GM21528 (cell line): ENCODE measurements around the gene LDB1.

Experiments
- ATAC-seq: cut with Tn5 transposase; IDR thresholded peaks from one replicate; pipeline ENCODE4 v1.9.1; 2021; ENCODE audit warnings: mild to moderate bottlenecking, moderate library complexity; ENCODE audit not compliant: unreplicated experiment, low FRiP score

The LDB1 gene

GRCh38 chr10:102113956-102114857 is 6.0 kb downstream of the LDB1 start:
- peak; percentile 22 for ATAC-seq

DNA sequence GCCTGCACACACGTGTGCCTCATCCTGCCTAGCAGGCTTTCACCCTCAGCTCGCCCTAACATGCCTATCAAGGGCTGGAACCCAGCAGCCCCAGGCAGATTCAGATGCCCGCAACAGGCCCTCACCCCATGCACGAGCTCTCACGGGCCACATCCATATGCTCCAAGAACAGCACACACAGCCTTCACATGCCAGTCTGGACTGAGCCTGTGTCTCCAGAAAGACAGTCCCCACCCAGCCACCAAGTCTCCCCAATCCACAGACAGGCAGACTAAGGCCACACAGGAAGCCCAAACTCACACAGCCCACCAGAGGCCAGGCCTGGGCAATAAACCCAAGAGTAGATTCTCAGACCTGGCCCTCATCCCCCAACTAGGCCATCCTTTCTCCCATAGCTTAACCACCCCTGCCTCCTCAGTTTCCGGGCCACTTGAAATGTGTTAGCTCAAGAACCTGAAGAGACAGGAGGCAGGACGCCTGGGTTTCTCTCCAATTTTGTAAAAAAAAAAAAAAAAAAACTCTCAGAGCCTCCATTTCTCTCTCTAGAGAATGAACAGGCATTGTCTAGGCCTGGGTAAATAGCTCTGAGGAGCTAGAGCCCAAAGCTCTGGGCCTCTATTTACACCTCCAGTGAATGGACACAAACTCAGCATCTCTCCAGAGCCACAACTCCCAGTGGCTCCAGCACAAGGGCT is 6.8 kb downstream of the LDB1 start:
- no peak for ATAC-seq

DNA sequence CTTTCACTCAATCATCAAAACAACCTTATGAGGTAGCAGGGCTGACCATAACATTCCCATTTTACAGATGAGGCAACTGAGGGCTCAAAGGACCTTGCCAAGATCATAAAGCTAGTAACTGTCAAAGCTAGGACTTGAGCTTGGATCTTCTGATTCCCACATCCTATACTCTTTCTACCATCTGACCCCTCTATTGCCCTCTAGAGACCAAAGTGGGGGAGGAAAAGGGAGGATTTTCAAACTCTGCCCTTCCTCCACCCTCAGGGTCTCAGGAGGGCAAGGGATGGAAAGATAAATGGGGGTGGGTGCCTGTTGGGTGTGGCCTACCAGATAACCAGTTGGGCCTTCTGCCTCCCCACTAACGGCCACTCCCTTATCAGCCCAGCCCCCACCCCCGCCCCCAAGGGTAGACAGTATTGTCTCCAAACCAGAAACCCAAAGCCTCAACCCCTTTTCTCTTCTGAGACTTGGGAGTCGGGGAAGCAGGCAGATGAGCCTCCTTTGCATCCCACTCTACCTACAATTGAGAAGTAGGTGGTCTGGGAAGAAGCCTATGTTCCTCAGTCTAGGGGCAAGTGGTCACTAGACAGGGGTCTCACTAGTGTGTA is 7.9 kb downstream of the LDB1 start:
- ATAC-seq = no peak

- no peak for ATAC-seq
These were observed 8.9 kb downstream of the LDB1 start for GRCh38 chr10:102111276-102111675.

DNA sequence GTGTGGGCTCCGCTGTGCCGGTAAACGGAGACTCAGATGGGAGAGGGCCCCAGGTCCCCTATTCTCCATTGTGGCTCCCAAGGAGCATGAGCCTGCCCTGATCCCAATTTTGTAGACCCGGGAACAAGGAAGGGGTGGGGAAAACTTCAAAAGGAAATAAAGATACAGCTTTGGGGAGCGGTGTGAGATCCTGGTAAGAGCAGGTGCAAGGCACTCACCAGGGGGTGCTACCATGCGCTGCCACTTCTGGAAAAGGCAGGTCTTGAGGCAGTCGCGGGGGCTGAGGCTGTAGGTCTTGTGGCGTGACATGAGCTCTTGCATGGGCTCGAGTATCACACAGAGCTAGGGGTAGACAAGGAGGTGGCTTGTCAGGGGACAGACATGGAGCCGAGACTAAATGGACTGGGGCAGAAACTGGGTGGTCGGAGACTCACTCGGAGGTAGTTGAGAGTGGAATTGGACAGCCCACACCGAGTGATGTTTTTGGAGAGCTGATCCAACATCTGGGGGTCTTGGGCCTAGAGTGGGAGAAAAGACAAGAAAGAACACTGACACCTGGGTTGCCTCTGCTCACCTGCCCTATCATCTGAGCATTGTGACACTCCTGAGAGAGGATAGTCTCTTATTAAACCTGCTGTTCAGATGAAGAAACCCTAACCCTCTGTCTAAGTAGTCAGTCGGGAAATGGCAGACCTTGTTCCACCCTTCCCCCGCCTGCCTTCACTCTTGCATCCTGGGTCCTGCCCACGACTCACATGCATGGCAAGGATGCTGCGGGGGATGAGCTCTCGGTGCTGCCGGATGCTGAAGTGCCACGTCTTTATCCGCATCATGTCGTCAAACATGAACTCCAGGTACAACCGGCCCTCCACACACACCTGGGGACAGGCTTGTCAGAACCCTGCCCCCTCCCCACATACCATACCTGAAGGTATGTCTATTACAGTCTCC is 10.7 kb downstream of the LDB1 start:
- ATAC-seq = no peak

DNA sequence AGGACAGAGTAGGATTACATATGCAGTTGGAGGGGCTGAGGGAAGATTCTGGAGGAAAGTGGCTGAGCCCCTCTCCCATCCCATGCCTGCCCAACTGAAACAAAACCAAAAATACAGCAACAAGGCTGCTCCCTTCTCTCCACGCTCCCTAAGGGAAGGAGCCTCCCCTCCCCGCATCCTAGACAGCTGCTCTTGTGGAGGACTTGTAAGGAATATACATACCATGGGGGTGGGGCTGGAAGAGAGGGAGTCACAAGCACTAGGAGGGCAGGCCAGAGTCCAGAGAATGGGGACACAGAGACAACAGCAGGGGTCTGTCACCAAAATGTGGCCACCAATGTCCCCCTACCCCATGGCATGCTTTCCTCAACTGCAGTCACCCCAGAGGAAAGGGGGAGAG is 13.2 kb downstream of the LDB1 start:
- ATAC-seq = no peak

DNA sequence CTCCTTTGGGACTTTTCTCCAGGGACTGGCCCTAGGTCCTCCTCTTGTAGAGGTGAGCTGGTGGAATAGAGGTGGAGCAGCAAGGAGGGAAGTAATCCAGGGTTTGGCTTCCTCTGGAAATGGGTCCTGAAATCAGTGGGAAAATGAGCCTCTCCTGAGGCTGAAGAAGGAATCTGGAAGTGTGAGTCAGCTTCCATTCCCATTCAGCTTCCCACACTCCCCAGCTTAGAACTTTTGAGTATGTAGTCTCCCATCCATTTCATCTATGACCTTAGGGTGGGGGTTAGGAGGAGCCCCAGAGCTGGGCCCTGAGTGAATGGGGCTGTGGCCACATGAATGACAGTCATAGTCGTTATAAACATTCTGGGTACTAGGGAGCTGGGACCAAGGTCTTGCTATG is 17.7 kb downstream of the LDB1 start:
- no peak for ATAC-seq

- no peak for ATAC-seq
These were observed 19.0 kb downstream of the LDB1 start for GRCh38 chr10:102101152-102101551.

- no peak for ATAC-seq
These were observed 23.7 kb downstream of the LDB1 start for GRCh38 chr10:102096449-102096848.

DNA sequence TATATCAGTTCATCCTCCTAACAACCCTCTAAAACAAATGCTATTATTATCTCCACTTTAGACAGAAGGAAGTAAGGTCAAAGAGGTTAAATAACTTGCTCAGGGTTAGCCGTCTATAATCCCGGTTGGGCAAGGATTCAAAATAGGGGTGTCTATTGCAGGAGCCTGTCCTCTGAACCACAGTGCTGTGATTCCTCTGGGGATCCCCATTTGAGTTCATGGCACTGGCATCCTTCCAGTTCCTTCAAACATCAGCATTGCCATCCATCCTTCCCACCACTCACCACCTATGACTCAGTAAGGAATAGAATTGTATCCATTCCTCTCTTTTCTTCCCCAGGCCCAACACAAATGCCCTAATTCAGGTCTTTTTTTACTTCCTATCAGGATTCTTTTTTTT is 29.4 kb downstream of the LDB1 start:
- no peak for ATAC-seq

GRCh38 chr10:102086196-102086595 is 34.0 kb downstream of the LDB1 start:
- ATAC-seq = no peak

DNA sequence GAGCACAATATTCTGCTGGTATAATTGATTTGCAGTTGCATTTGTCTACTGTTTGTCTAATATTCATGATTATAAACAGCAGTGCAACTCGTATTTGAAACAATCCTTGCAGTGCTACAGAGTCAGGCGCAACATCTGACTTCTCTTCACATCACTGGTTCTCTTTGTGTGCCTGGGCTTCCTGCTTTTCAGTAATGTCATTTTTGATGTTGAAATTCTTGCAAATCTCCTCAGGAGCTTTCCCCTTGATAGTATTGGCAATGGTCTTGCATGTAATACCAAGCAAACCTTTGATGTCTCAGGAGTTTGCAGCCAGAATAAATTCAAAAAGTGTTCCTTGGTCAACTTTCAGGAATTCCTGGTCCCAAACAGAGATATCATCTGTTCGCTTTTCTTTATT is 34.8 kb downstream of the LDB1 start:
- ATAC-seq = no peak

GRCh38 chr10:102083541-102083940 is 36.6 kb downstream of the LDB1 start:
- ATAC-seq = no peak

DNA sequence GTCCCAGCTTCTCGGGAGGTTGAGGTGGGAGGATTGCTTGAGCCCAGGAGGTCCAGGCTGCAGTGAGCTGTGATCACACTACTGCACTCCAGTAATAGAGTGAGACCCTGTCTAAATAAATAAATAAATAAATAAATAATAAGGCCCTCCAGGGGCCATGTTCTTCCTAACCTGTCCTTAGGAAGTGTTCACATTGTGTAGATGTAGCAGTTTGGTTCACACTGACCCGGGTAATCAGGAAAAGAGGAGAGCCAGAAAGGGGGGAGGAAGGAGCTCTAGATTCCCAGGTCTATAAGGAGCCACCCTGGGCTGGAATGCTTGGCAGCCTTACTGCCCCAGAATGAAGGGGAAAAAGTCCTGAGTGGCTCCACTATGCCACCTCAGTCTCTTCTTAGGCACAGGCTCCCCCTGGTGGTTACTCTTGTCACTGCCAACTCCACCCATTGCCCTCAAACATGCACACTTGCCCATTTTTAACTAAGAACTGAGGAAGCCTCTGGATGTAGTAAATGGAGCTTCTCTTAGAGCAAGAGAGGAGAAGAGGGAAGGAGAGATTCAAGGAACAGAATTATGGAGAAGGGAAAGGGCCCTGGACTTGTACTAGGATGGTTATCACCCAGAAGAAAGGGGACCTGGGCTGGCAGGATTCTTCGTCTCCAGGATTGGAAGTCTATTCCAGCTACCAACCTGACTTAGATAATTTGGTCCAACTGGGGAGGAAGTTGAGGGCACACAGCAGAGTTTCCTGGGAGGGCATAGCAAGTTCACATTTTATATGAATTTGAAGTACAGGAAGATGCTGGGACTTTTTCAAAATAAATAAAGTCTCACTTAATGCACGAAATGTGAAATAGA is 47.3 kb downstream of the LDB1 start:
- ATAC-seq = no peak

GRCh38 chr10:102069071-102069470 is 51.1 kb downstream of the LDB1 start:
- no peak for ATAC-seq

- ATAC-seq = no peak
These were observed 52.0 kb downstream of the LDB1 start for GRCh38 chr10:102068216-102068615.

DNA sequence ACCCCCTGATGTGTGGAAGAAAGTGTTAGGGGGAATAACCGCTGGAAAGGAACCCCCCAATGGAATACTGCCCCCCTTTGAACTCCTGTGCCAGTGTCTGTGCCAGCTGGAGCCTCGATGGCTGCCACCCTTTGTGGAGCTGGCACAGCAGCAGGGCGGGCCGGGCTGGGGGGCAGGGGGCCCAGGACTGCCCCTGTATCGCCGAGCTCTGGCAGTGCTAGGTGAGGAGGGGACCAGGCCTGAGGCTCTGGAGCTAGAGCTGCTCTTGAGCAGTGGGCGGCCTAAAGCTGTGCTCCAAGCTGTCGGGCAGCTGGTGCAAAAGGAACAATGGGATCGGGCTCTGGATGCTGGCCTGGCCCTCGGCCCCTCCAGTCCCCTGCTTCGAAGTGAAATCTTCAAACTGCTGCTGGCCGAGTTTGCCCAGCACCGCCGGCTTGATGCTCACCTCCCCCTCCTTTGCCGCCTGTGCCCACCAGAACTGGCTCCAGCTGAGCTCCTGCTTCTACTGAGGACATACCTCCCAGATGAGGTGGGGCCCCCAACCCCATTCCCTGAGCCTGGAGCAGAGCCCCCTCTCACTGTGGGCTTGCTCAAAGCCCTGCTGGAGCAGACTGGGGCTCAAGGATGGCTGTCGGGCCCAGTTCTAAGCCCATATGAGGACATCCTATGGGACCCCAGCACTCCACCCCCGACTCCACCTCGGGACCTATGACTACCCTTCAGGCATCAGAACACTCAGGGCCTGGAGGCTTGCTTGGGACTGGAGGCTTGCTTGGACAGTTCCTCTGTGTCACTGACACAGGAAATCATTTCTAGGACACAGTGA is 52.9 kb downstream of the LDB1 start:
- ATAC-seq = no peak

GRCh38 chr10:102066399-102067088 is 53.6 kb downstream of the LDB1 start:
- ATAC-seq = no peak
